NCI-H146 treated with DMSO at 0.1 percent for 48 hours (cell line): ENCODE data around the gene SEMA4A.
"Not testable (repeated sequence)": the region's sequence is repeated elsewhere in the genome, so short reads cannot be mapped to it uniquely, and the experiment has no call there.

ENCODE experiments used
- DNase-seq: peaks from one replicate; lab custom pipeline; 2025; ENCODE audit not compliant: unreplicated experiment; lab: John Stamatoyannopoulos, UW

SEMA4A gene

GRCh38 chr1:156155756-156156510, 2.5 kb downstream of the SEMA4A start:
- DNase-seq: no peak

DNA sequence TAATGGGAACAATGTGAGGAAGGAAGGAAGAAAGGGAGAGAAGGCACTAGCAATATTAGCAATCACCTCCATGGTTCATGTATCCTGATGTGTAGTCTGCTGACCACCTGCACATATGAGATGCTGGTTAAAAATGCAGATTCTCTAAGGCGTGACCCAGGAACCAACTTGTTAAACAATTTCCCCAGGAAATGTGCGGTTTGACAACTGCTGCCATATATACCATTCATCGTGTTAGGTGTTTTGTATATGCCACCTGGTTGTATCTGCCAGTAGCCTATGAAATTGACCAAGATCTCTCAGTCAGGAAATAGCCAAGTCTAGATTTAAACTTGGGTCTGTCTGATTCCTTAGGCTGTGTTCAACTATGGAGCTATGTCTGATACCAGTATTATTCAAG, 4.1 kb downstream of the SEMA4A start:
- no peak for DNase-seq

GRCh38 chr1:156157966-156158365, 4.6 kb downstream of the SEMA4A start:
- DNase-seq: no peak

- no peak for DNase-seq
Observed at GRCh38 chr1:156160000-156160742, 6.8 kb downstream of the SEMA4A start.

DNA sequence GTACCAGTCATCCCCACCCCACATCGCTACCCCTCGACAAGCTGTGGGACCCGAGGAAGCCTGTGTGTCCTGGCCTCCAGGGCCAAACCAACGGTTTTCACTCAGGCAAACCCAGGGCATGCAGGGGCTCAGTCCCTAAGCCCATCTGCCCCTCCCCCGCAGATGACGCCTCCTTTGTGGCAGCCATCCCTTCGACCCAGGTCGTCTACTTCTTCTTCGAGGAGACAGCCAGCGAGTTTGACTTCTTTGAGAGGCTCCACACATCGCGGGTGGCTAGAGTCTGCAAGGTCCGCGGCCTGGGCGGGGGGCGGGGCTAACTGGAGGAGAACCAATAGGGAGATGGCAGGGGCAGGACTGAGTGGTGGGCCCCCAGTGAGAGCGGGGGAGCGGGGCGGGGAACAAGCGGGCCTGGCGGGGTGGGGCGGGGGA, 7.4 kb downstream of the SEMA4A start:
- DNase-seq: peak; percentile 63

GRCh38 chr1:156162430-156163037, 9.1 kb downstream of the SEMA4A start:
- DNase-seq: no peak

- no peak for DNase-seq
Observed at GRCh38 chr1:156163712-156164111, 10.3 kb downstream of the SEMA4A start.

- DNase-seq: no peak
Observed at GRCh38 chr1:156164125-156164831, 10.9 kb downstream of the SEMA4A start.

GRCh38 chr1:156165083-156165482, 11.7 kb downstream of the SEMA4A start:
- DNase-seq: no peak

DNA sequence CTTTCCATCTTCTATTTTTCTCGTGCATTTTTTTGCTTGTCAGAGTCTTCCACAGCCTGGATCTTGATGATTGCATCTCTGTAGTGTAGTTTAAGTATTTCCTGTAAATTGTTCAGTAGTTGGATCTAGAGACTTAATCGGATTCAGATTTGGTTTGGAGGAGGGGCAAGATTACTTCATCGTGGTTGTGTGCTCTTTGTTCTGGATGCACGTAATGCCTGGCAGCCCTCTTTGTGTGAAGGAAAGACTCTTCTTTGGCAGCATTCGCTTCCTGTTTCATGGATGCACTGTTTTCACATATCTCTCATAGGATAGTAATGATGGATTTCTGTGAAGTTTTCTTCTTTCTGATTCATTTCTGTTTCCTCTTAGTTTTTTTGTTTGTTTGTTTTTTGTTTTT, 14.2 kb downstream of the SEMA4A start:
- DNase-seq: no peak

DNA sequence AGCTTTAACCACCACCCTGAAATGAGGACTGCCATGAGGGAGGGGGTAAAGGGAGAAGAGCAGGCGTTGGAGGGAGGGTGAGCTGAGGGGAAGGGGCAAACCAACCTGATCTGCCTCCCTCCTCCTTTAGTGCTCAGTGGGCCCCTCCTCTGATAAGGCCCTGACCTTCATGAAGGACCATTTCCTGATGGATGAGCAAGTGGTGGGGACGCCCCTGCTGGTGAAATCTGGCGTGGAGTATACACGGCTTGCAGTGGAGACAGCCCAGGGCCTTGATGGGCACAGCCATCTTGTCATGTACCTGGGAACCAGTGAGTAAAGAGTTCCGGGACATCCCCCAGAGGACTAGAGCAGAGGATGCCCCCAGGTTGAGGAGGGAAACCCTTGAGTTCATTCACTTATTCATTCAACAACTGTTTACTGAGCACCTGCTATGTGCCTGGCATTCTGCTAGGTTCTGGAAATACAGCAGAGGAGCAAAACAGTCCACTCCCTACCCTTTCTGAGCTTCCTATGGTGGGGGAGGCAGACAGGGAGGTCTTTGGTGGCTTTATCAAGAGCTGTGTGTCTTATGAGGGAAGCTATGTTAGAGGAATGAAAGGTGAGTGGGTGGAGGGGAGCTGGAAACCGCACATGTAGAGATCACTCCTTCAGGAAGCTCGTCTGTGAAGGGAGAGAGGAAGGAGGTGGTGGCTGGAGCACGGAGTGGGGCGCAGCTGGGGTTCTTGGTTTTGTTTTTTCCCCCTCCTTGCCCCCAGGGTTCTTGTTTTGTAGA, 19.5 kb downstream of the SEMA4A start:
- DNase-seq: no peak

- no peak for DNase-seq
Observed at GRCh38 chr1:156176610-156177210, 23.3 kb downstream of the SEMA4A start.

- no peak for DNase-seq
Observed at GRCh38 chr1:156177919-156178654, 24.7 kb downstream of the SEMA4A start.

DNA sequence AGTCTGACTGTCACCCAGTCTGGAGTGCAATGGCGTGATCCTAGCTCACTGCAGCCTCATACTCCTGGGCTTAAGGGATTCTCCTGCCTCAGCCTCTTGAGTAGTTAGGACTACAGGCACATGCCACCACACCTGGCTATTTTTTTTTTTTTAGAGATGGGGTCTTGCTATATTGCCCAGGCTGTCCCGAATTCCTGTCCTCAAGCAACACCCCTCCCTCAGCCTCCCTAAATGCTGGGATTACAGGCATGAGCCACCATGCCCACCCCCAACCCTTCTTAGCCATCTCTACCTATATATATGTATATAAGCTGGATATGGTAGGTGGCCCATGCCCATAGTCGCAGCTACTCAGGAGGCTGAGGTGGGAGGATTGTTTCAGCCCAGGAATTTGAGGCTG, 27.1 kb downstream of the SEMA4A start:
- DNase-seq: no peak

- DNase-seq: not testable (repeated sequence)
Observed at GRCh38 chr1:156181391-156181924, 28.1 kb downstream of the SEMA4A start.

DNA sequence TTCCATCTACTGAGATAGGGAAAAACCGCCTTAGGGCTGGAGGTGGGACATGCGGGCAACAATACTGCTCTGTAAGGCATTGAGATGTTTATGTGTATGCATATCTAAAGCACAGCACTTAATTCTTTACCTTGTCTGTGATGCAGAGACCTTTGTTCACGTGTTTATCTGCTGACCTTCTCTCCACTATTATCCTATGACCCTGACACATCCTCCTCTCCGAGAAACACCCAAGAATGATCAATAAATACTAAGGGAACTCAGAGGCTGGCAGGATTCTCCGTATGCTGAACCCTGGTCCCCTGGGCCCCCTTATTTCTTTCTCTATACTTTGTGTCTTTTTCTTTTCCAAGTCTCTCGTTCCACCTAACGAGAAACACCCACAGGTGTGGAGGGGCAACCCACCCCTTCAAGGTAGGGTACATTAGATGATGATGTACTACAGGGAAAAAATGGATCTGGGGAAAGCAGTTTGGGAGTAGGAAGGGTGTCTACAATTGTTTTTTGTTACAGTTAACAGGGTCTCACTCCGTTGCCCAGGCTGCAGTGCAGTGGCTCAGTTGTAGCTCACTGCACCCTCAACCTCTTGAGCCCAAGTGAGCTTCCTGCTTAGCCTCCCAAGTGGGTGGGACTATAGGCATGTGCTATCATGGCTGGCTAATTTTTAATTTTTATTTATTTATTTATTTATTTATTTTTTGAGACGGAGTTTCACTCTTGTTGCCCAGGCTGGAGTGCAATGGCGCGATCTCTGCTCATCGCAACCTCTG, 28.8 kb downstream of the SEMA4A start:
- not testable (repeated sequence) for DNase-seq

- not testable (repeated sequence) for DNase-seq
Observed at GRCh38 chr1:156186347-156187177, 33.2 kb downstream of the SEMA4A start.

DNA sequence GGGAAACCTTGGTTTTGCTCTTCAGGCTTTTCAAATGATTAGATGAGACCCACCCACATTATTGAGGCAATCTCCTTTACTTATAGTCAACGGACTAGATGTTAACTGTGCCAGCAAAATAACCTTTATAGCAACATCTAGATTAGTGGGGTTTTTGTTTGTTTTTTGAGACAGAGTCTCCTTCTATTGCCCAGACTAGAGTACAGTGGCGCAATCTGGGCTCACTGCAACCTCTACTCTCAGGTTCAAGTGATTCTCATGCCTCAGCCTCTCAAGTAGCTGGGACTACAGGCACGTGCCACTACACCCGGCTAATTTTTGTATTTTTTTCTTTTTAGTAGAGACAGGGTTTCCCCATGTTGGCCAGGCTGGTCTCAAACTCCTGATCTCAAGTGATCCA, 36.9 kb downstream of the SEMA4A start:
- DNase-seq: not testable (repeated sequence)
